ENCODE results near the gene TMEM130.

DNA sequence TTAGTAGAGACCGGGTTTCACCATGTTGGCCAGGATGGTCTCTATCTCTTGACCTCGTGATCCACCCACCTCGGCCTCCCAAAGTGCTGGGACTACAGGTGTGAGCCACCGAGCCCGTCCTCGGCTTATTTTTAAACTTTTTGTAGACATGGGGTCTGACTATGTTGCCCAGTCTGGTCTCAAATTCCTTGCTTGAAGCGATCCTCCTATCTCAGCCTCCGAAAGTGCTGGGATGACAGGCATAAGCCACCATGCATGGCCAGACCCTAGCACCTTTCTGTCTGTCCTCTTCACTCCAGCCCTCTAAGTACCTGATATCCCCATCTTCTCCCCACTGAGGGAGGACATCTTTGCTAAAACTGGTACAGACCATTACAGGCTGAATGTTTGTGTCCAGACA, 41.4 kb downstream of the TMEM130 start:
- TF ChIP-seq, protein P1, sequence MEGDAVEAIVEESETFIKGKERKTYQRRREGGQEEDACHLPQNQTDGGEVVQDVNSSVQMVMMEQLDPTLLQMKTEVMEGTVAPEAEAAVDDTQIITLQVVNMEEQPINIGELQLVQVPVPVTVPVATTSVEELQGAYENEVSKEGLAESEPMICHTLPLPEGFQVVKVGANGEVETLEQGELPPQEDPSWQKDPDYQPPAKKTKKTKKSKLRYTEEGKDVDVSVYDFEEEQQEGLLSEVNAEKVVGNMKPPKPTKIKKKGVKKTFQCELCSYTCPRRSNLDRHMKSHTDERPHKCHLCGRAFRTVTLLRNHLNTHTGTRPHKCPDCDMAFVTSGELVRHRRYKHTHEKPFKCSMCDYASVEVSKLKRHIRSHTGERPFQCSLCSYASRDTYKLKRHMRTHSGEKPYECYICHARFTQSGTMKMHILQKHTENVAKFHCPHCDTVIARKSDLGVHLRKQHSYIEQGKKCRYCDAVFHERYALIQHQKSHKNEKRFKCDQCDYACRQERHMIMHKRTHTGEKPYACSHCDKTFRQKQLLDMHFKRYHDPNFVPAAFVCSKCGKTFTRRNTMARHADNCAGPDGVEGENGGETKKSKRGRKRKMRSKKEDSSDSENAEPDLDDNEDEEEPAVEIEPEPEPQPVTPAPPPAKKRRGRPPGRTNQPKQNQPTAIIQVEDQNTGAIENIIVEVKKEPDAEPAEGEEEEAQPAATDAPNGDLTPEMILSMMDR (optimal IDR thresholded peaks at IDR 0.05 in 1 of 3, IDR thresholded peaks at IDR 0.05 in 1 of 3, conservative IDR thresholded peaks at IDR 0.05 in 1 of 3; ENCODE audit: extremely low read depth in 1 of 3, insufficient read depth in 2 of 3, low read length in 3 of 3) = no peak
- TF ChIP-seq EZH2 (IDR thresholded peaks at IDR 0.05; ENCODE audit: low read length) = no peak
